ENCODE measurements around the gene LRRC34. TPM values are rescaled to one million over a fixed set of nuclear protein-coding genes. Genes with fewer than 3 reads are reported as not detected.

The LRRC34 gene
- total and polyA plus RNA-seq, 2 donors (not counting 1 experiment from before 2014, with no cell fraction given): 3.5 to 11.8 TPM

DNA sequence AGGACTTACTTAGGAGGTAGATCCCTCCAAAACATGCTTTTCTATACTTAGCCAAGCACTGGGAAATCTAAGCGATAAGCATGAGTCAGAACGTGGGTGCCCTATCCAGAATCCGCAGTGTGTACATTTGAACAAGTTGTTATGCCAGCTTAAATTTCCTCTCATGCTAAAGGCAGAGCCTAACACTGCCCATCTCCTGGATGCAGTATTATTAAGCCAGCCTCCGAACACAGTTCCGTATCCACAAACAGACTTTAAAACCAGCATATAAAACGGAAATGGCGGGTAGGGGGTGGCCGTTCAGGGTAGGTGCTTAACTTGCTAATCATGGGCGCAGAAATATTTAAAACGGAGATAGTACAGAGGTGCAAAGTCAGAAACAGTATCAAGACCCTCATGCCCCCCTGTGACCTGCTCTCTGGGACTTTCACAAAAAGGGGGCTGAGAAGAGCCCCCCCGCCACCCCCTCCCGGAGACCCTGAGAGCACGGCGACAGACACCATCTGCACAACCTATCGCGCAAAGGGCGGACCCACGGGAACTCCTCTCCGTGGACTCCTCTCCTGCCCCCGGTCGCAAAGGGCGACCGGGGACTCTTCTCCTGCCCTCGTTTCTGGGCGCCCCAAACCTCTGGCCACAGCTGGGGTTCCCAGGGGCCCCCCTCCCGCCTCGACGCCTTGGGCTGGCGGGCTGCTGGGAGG is 923 bp downstream of the LRRC34 start:
- H4K20me1 ChIP-seq (ENCODE audit: control insufficient read depth, insufficient read depth, low read length, poor library complexity, severe bottlenecking): no peaks in the 10 kb centered on the region
- Mint-ChIP-seq H3K9me3 (ENCODE audit: insufficient read depth) (no peaks in the 10 kb centered on the region), H3K4me1 (peaks cover 34% of the 10 kb centered on the region), H3K27ac (peak overlapping the region; percentile 93), H3K4me3 (peak overlapping the region; percentile 87), H3K27me3 (no peaks in the 10 kb centered on the region)
- peak overlapping the region; percentile 46 to 77 for H3K27ac ChIP-seq (ENCODE audit: low read length in 2 of 2)
- H3K9me3 ChIP-seq (ENCODE audit: control extremely low read depth in 1 of 3, control insufficient read depth in 2 of 3, insufficient read depth in 1 of 3, low read length in 2 of 3): peaks cover 0 to 6% (median 6%) of the 10 kb centered on the region in 3 donors
- WGBS (ENCODE audit: insufficient coverage): 4% methylated on average over 25 of the region's 29 CpGs
- peak overlapping the region; percentile 66 for H3K9ac ChIP-seq (ENCODE audit: low read length)
- ChIA-PET POLR2A (interaction anchor here (0.7 to 2.0 kb wide), 7 partner anchors 31 to 191 kb away, joined by 3 to 13 read pairs (median 5); partner anchors contain the start of genes ACTRT3, MYNN and TERC), CTCF (interaction anchor here (0.6 to 2.3 kb wide), 12 partner anchors 15 to 287 kb away, joined by 3 to 13 read pairs (median 4); partner anchors contain the start of genes ACTRT3 and SEC62)
- no peaks in the 10 kb centered on the region for H3K27me3 ChIP-seq (replicated peaks in 1 of 4; ENCODE audit: control extremely low read depth in 1 of 4, control insufficient read depth in 3 of 4, insufficient read depth in 4 of 4, low read length in 3 of 4)
- H3K4me1 ChIP-seq (ENCODE audit: control insufficient read depth in 2 of 2, insufficient read depth in 2 of 2, low read length in 2 of 2): peaks cover 19 to 28% of the 10 kb centered on the region in 2 donors
- H3K36me3 ChIP-seq (replicated peaks in 1 of 2; ENCODE audit: control extremely low read depth in 1 of 2, control insufficient read depth in 1 of 2, extremely low read depth in 1 of 2, insufficient read depth in 2 of 2, low read length in 1 of 2): no peaks in the 10 kb centered on the region
- H3K79me2 ChIP-seq (ENCODE audit: control insufficient read depth, insufficient read depth, low read length): no peaks in the 10 kb centered on the region
- H3K4me2 ChIP-seq (replicated peaks; ENCODE audit: low read depth, low read length, poor library complexity, severe bottlenecking): peak overlapping the region; percentile 82
- H3K4me3 ChIP-seq (ENCODE audit: control extremely low read depth in 1 of 5, extremely low read depth in 1 of 5, insufficient read depth in 1 of 5, low read depth in 2 of 5, low read length in 4 of 5): peak overlapping the region; percentile 17 to 79 (median 68)
- peak; percentile 66 for DNase-seq
- TF ChIP-seq, protein P1, sequence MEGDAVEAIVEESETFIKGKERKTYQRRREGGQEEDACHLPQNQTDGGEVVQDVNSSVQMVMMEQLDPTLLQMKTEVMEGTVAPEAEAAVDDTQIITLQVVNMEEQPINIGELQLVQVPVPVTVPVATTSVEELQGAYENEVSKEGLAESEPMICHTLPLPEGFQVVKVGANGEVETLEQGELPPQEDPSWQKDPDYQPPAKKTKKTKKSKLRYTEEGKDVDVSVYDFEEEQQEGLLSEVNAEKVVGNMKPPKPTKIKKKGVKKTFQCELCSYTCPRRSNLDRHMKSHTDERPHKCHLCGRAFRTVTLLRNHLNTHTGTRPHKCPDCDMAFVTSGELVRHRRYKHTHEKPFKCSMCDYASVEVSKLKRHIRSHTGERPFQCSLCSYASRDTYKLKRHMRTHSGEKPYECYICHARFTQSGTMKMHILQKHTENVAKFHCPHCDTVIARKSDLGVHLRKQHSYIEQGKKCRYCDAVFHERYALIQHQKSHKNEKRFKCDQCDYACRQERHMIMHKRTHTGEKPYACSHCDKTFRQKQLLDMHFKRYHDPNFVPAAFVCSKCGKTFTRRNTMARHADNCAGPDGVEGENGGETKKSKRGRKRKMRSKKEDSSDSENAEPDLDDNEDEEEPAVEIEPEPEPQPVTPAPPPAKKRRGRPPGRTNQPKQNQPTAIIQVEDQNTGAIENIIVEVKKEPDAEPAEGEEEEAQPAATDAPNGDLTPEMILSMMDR (IDR thresholded peaks at IDR 0.05): no peak
- no peak for TF ChIP-seq EZH2 (IDR thresholded peaks at IDR 0.05; ENCODE audit: borderline replicate concordance, insufficient read depth, low read depth, low read length, poor library complexity, severe bottlenecking)
- intact Hi-C loops (cut with micrococcal nuclease): loop anchor here (1.0 to 5.0 kb wide), 4 partner anchors 47 to 226 kb away; partner anchors contain the start of genes GPR160 and TERC
- peak overlapping the region; percentile 91 for H2AFZ ChIP-seq (ENCODE audit: insufficient read depth, low read depth, low read length, poor library complexity, severe bottlenecking)
- peak; percentile 18 for ATAC-seq (ENCODE audit: low read depth)

Measured in B cell (primary cell).